Astrocyte of the cerebellum (primary cell): ENCODE results near the gene CHPF.
A peak's percentile ranks its signal among the peaks of the same experiment; 100 is the strongest.

Experiments used
- DNase-seq: peaks from one replicate; pipeline ENCODE4 v3.0.0-alpha.2; 2011; ENCODE audit warnings: low read depth
- H3K4me3 ChIP-seq: 2 replicates; pipeline ENCODE4 v1.5.1; 2011; ENCODE audit warnings: mild to moderate bottlenecking, low read depth, low read length, moderate library complexity
- CTCF ChIP-seq: IDR thresholded peaks from 2 replicates; pipeline ENCODE4 v1.5.1; 2012; ENCODE audit warnings: low read length, low read depth, moderate library complexity, mild to moderate bottlenecking; ENCODE audit errors: missing control alignments
- in situ Hi-C: cut with HindIII; loops from 2 replicates; pipeline ENCODE4 v1.10.0; 2017; ENCODE audit warnings: low sequenced_read_pairs

Gene CHPF

GRCh38 chr2:219543596-219544358 is at the start of gene CHPF, which contains the start of gene TMEM198:
Gene CHPF, minus strand, starts transcription at chr2:219543809. Its CDS starts 271 bp downstream, at chr2:219543538.
Gene TMEM198, plus strand, starts transcription at chr2:219544028. Its CDS starts 700 bp downstream, at chr2:219544728.
- no peak for TF ChIP-seq CTCF
- in situ Hi-C loops = loop anchor here (5.0 to 25.0 kb wide), 2 partner anchors 104 to 131 kb away; partner anchors contain the start of gene DES
- H3K4me3 ChIP-seq = peak within 1 kb of the TSS; percentile 77
- peak; percentile 93 for DNase-seq

DNA sequence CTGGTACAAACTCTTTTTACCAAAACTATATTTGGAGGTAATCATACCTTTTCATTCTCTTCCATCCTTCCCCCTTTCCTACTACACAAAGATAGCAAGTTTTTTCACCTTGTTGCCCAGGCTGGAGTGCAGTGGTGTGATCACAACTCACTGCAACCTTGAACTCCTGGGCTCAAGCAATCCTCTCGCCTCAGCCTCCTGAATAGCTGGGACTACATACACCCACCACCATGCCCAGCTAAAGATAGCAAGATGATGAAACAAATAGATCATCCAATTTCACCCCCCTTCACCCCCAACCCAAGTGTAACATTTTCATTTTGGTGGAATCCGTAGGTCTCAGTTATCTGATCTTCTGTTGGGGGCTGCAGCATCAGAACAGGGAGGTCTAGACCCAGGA is 49.5 kb upstream of the CHPF start:
- no peak for DNase-seq
- in situ Hi-C loops = no loop called here
- no peak overlapping the region for H3K4me3 ChIP-seq
- TF ChIP-seq CTCF = no peak

GRCh38 chr2:219592736-219593135 is 49.1 kb upstream of the CHPF start:
- no peak for TF ChIP-seq CTCF
- in situ Hi-C loops = no loop called here
- no peak for DNase-seq
- no peak overlapping the region for H3K4me3 ChIP-seq

- no peak overlapping the region for H3K4me3 ChIP-seq
- in situ Hi-C loops = no loop called here
- TF ChIP-seq CTCF = no peak
- no peak for DNase-seq
Observed at GRCh38 chr2:219591091-219591490, 47.5 kb upstream of the CHPF start.

DNA sequence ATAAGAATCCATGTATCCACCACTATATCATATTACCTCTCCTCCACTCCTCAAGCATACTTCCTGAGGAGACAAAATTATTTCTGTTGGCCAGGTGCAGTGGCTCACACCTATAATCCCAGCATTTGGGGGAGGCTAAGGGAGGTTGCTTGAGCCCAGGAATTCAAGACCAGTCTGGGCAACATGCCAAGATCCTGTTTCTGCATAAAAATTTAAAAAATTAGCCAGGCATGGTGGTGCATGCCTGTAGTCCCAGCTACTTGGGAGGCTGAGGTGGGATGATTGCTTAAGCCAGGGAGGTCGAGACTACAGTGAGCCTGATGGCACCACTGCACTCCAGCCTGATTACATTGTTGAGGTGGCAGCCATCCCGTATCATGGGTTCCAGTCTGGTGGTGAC is 37.7 kb upstream of the CHPF start:
- in situ Hi-C loops = no loop called here
- no peak for TF ChIP-seq CTCF

GRCh38 chr2:219578811-219579613 is 35.4 kb upstream of the CHPF start:
- TF ChIP-seq CTCF = no peak
- in situ Hi-C loops = no loop called here
- no peak for DNase-seq
- no peak overlapping the region for H3K4me3 ChIP-seq

More for the DNA sequence above, 37.7 kb upstream of the CHPF start:
- no peak overlapping the region for H3K4me3 ChIP-seq
- no peak for DNase-seq
